ENCODE measurements around the gene SMIM35. TPM values are rescaled to one million over a fixed set of nuclear protein-coding genes. Genes with fewer than 3 reads are reported as not detected.

The SMIM35 gene
- total and polyA plus RNA-seq, 2 donors (not counting 1 experiment from before 2014, with no cell fraction given), result not detected

GRCh38 chr11:118112711-118113430 lies 26.1 kb upstream of the SMIM35 start:
- no peak for DNase-seq (ENCODE audit: low read depth in 2 of 2)
- H3K9me3 ChIP-seq (ENCODE audit: control insufficient read depth, insufficient read depth, low read depth, low read length), result no peaks in the 10 kb centered on the region
- no peak overlapping the region for H3K9ac ChIP-seq (ENCODE audit: insufficient read depth, low read length)
- H3K79me2 ChIP-seq (ENCODE audit: control insufficient read depth, insufficient read depth, low read length), result no peaks in the 10 kb centered on the region
- no peaks in the 10 kb centered on the region for H3K27me3 ChIP-seq (ENCODE audit: control insufficient read depth, insufficient read depth, low read length)
- no peaks in the 10 kb centered on the region for H4K20me1 ChIP-seq (ENCODE audit: control insufficient read depth, extremely low read depth, insufficient read depth, low read length)
- no peaks in the 10 kb centered on the region for H3K4me1 ChIP-seq (ENCODE audit: control insufficient read depth, extremely low read depth, insufficient read depth, low read length)
- no peaks in the 10 kb centered on the region for H3K36me3 ChIP-seq (ENCODE audit: control insufficient read depth, insufficient read depth, low read length)
- TF ChIP-seq CTCF (conservative IDR thresholded peaks at IDR 0.05 in 1 of 2, IDR thresholded peaks at IDR 0.05 in 1 of 2; ENCODE audit: low read depth in 1 of 2, low read length in 2 of 2) (no peak), EZH2 (IDR thresholded peaks at IDR 0.05; ENCODE audit: low read length, missing control alignments) (no peak)
- no peak overlapping the region for H3K4me2 ChIP-seq (ENCODE audit: extremely low read depth, insufficient read depth, low read length)
- H2AFZ ChIP-seq (ENCODE audit: low read length), result no peak overlapping the region
- H3K4me3 ChIP-seq (replicated peaks in 1 of 4; ENCODE audit: control extremely low read depth in 1 of 4, insufficient read depth in 1 of 4, low read depth in 3 of 4, low read length in 4 of 4), result no peak overlapping the region
- H3K27ac ChIP-seq (ENCODE audit: insufficient read depth, low read length), result no peak overlapping the region

- Histone ChIP-seq H3K4me3 (replicated peaks in 1 of 4; ENCODE audit: control extremely low read depth in 1 of 4, insufficient read depth in 1 of 4, low read depth in 3 of 4, low read length in 4 of 4) (no peak overlapping the region), H3K9me3 (ENCODE audit: control insufficient read depth, insufficient read depth, low read depth, low read length) (no peaks in the 10 kb centered on the region), H3K4me2 (ENCODE audit: extremely low read depth, insufficient read depth, low read length) (no peak overlapping the region), H3K79me2 (ENCODE audit: control insufficient read depth, insufficient read depth, low read length) (no peaks in the 10 kb centered on the region), H2AFZ (ENCODE audit: low read length) (no peak overlapping the region), H3K27me3 (ENCODE audit: control insufficient read depth, insufficient read depth, low read length) (no peaks in the 10 kb centered on the region), H4K20me1 (ENCODE audit: control insufficient read depth, extremely low read depth, insufficient read depth, low read length) (no peaks in the 10 kb centered on the region), H3K9ac (ENCODE audit: insufficient read depth, low read length) (no peak overlapping the region), H3K4me1 (ENCODE audit: control insufficient read depth, extremely low read depth, insufficient read depth, low read length) (no peaks in the 10 kb centered on the region), H3K27ac (ENCODE audit: insufficient read depth, low read length) (no peak overlapping the region), H3K36me3 (ENCODE audit: control insufficient read depth, insufficient read depth, low read length) (no peaks in the 10 kb centered on the region)
- TF ChIP-seq CTCF (conservative IDR thresholded peaks at IDR 0.05 in 1 of 2, IDR thresholded peaks at IDR 0.05 in 1 of 2; ENCODE audit: low read depth in 1 of 2, low read length in 2 of 2), result no peak
- TF ChIP-seq EZH2 (IDR thresholded peaks at IDR 0.05; ENCODE audit: low read length, missing control alignments), result no peak
- DNase-seq (ENCODE audit: low read depth in 2 of 2), result no peak
These were observed 24.9 kb upstream of the SMIM35 start for GRCh38 chr11:118111744-118112035.

GRCh38 chr11:118111019-118111743 lies 24.4 kb upstream of the SMIM35 start:
- Histone ChIP-seq H3K27ac (ENCODE audit: insufficient read depth, low read length) (no peak overlapping the region), H3K27me3 (ENCODE audit: control insufficient read depth, insufficient read depth, low read length) (no peaks in the 10 kb centered on the region), H4K20me1 (ENCODE audit: control insufficient read depth, extremely low read depth, insufficient read depth, low read length) (no peaks in the 10 kb centered on the region), H3K9me3 (ENCODE audit: control insufficient read depth, insufficient read depth, low read depth, low read length) (no peaks in the 10 kb centered on the region), H3K4me3 (replicated peaks in 1 of 4; ENCODE audit: control extremely low read depth in 1 of 4, insufficient read depth in 1 of 4, low read depth in 3 of 4, low read length in 4 of 4) (no peak overlapping the region), H3K79me2 (ENCODE audit: control insufficient read depth, insufficient read depth, low read length) (no peaks in the 10 kb centered on the region), H2AFZ (ENCODE audit: low read length) (no peak overlapping the region), H3K36me3 (ENCODE audit: control insufficient read depth, insufficient read depth, low read length) (no peaks in the 10 kb centered on the region), H3K9ac (ENCODE audit: insufficient read depth, low read length) (no peak overlapping the region), H3K4me1 (ENCODE audit: control insufficient read depth, extremely low read depth, insufficient read depth, low read length) (no peaks in the 10 kb centered on the region), H3K4me2 (ENCODE audit: extremely low read depth, insufficient read depth, low read length) (no peak overlapping the region)
- no peak for DNase-seq (ENCODE audit: low read depth in 2 of 2)
- no peak for TF ChIP-seq CTCF (conservative IDR thresholded peaks at IDR 0.05 in 1 of 2, IDR thresholded peaks at IDR 0.05 in 1 of 2; ENCODE audit: low read depth in 1 of 2, low read length in 2 of 2)
- TF ChIP-seq EZH2 (IDR thresholded peaks at IDR 0.05; ENCODE audit: low read length, missing control alignments), result no peak
